CD14-positive monocyte (primary cell): ENCODE measurements around the gene VAT1L. TPM values are rescaled to one million over a fixed set of nuclear protein-coding genes. Genes with fewer than 3 reads are reported as not detected.
A peak's percentile ranks its signal among the peaks of the same experiment; 100 is the strongest.

Source experiments
- DNase-seq, 3 donors: peaks; one replicate each; pipeline ENCODE4 v3.0.0-alpha.2; 2011 to 2022
- H2AFZ ChIP-seq: 2 replicates; pipeline ENCODE4 v1.6.0; 2012; ENCODE audit warnings: mild to moderate bottlenecking, low read depth, low read length, inconsistent platforms; ENCODE audit not compliant: insufficient read depth, poor library complexity, severe bottlenecking
- H3K27ac ChIP-seq, 2 donors: 1 replicate in 1 of 2; 2 replicates in 1 of 2; pipeline ENCODE4 v1.5.1; 2012 to 2013; ENCODE audit warnings: low read length in 2 of 2, control low read depth in 1 of 2, inconsistent platforms in 1 of 2, low read depth in 1 of 2, mild to moderate bottlenecking in 1 of 2
- H3K27me3 ChIP-seq, 2 donors: one replicate each; pipeline versions ENCODE4 v1.6.0 to v1.6.1; 2011 to 2013; ENCODE audit warnings: low read length in 2 of 2; ENCODE audit not compliant: control insufficient read depth in 2 of 2, insufficient read depth in 2 of 2
- H3K36me3 ChIP-seq, 2 donors: replicated peaks in 1 of 2; 1 replicate in 1 of 2; 2 replicates in 1 of 2; pipeline versions ENCODE4 v1.5.1 to v1.6.1; 2012 to 2013; ENCODE audit warnings: low read length in 2 of 2, control low read depth in 1 of 2, inconsistent platforms in 1 of 2, mild to moderate bottlenecking in 1 of 2; ENCODE audit not compliant: insufficient read depth in 2 of 2, control insufficient read depth in 1 of 2
- H3K4me1 ChIP-seq, 2 donors: 1 replicate in 1 of 2; 2 replicates in 1 of 2; pipeline versions ENCODE4 v1.5.1 to v1.6.1; 2012 to 2013; ENCODE audit warnings: low read length in 2 of 2, control low read depth in 1 of 2, inconsistent platforms in 1 of 2, mild to moderate bottlenecking in 1 of 2, moderate library complexity in 1 of 2; ENCODE audit not compliant: insufficient read depth in 2 of 2, control insufficient read depth in 1 of 2
- H3K4me2 ChIP-seq: replicated peaks from 2 replicates; pipeline ENCODE3; 2012; ENCODE audit warnings: low read length, moderate library complexity, mild to moderate bottlenecking; ENCODE audit not compliant: poor library complexity, severe bottlenecking; ENCODE audit errors: extremely low read depth
- H3K4me3 ChIP-seq, 3 experiments: fragments of 200-600 bp in 1 of 3; sonication (generic) in 1 of 3; replicated peaks in 1 of 3; 1 replicate in 2 of 3; 2 replicates in 1 of 3; pipeline ENCODE4 v1.5.1; 2011 to 2013; ENCODE audit warnings: low read length in 3 of 3, mild to moderate bottlenecking in 3 of 3, control low read depth in 2 of 3, low read depth in 2 of 3, inconsistent platforms in 1 of 3, moderate library complexity in 1 of 3
- H3K79me2 ChIP-seq: 2 replicates; pipeline ENCODE4 v1.6.0; 2012; ENCODE audit warnings: mild to moderate bottlenecking, control low read depth, inconsistent platforms, low read length, moderate library complexity; ENCODE audit not compliant: insufficient read depth
- H3K9ac ChIP-seq: 2 replicates; pipeline ENCODE4 v1.6.0; 2017; ENCODE audit warnings: low read length, mild to moderate bottlenecking; ENCODE audit not compliant: insufficient read depth, poor library complexity, severe bottlenecking
- H3K9me3 ChIP-seq, 2 donors: replicated peaks in 1 of 2; 1 replicate in 1 of 2; 2 replicates in 1 of 2; pipeline versions ENCODE4 v1.5.1 to v1.6.1; 2012 to 2013; ENCODE audit warnings: low read length in 2 of 2, control low read depth in 1 of 2; ENCODE audit not compliant: control insufficient read depth in 1 of 2, insufficient read depth in 1 of 2
- H4K20me1 ChIP-seq: 2 replicates; pipeline ENCODE4 v1.6.0; 2012; ENCODE audit warnings: mild to moderate bottlenecking, low read length, control low read depth, moderate library complexity; ENCODE audit not compliant: insufficient read depth
- H3K27ac Mint-ChIP-seq, 7 donors: one replicate each; pipeline ENCODE4 v1.8.0; 2020; ENCODE audit warnings: mild to moderate bottlenecking in 7 of 7, mixed read lengths in 7 of 7, moderate library complexity in 6 of 7, inconsistent platforms in 2 of 7
- H3K27me3 Mint-ChIP-seq, 3 donors: one replicate each; pipeline ENCODE4 v1.8.0; 2021 to 2022; ENCODE audit warnings: low read depth in 3 of 3, mild to moderate bottlenecking in 3 of 3, mixed read lengths in 3 of 3, moderate library complexity in 3 of 3, inconsistent platforms in 1 of 3
- H3K36me3 Mint-ChIP-seq, 2 donors: one replicate each; pipeline ENCODE4 v1.8.0; 2020; ENCODE audit warnings: mixed read lengths in 2 of 2, inconsistent platforms in 1 of 2, mild to moderate bottlenecking in 1 of 2
- H3K4me1 Mint-ChIP-seq: one replicate; pipeline ENCODE4 v1.8.0; 2020; ENCODE audit warnings: mild to moderate bottlenecking, mixed read lengths
- H3K4me3 Mint-ChIP-seq, 2 donors: one replicate each; pipeline ENCODE4 v1.8.0; 2020; ENCODE audit warnings: mild to moderate bottlenecking in 2 of 2, mixed read lengths in 2 of 2, moderate library complexity in 1 of 2
- H3K9me3 Mint-ChIP-seq, 7 donors: one replicate each; pipeline ENCODE4 v1.8.0; 2020 to 2022; ENCODE audit warnings: mixed read lengths in 7 of 7, mild to moderate bottlenecking in 6 of 7, moderate library complexity in 6 of 7, inconsistent platforms in 2 of 7
- WGBS: methylation state at CpG from one replicate; pipeline ENCODE4 v1.1.5; 2013; ENCODE audit warnings: missing lambda C conversion rate; ENCODE audit not compliant: insufficient coverage; 5-methylcytosine and 5-hydroxymethylcytosine counted together
- intact Hi-C, 2 donors: fragments of 100-400 bp; cut with micrococcal nuclease; formaldehyde crosslinking; loops; one replicate each; pipeline versions ENCODE4 v1.15.0 to v1.15.1; 2023
- polyA plus RNA-seq, 3 donors: library from polyadenylated mRNA; depleted of rRNA in 1 of 3; unstranded in 2 of 3; stranded (reverse) in 1 of 3; fragments of 300-500 nt in 2 of 3; fragments of >200 nt in 1 of 3; fragmentation: Illumina TruSeq in 2 of 3; gene quantifications; 1 replicate in 2 of 3; 2 replicates in 1 of 3; pipeline ENCODE4 v1.2.3, GENCODE V29; 2012 to 2021
- TF ChIP-seq, protein P1 (sequence below): fragments of 200-600 bp; IDR thresholded peaks from one replicate; pipeline ENCODE4 v1.8.0; 2022; ENCODE audit warnings: antibody characterized with exemption, mild to moderate bottlenecking

The VAT1L gene
- polyA plus RNA-seq, 3 donors, result not detected

- H3K27me3 Mint-ChIP-seq, result peaks cover 0 to 6% (median 1%) of the 10 kb centered on the region in 3 donors
- intact Hi-C loops, result no loop called here
- no peak overlapping the region for H3K27ac ChIP-seq
- TF ChIP-seq, protein P1, sequence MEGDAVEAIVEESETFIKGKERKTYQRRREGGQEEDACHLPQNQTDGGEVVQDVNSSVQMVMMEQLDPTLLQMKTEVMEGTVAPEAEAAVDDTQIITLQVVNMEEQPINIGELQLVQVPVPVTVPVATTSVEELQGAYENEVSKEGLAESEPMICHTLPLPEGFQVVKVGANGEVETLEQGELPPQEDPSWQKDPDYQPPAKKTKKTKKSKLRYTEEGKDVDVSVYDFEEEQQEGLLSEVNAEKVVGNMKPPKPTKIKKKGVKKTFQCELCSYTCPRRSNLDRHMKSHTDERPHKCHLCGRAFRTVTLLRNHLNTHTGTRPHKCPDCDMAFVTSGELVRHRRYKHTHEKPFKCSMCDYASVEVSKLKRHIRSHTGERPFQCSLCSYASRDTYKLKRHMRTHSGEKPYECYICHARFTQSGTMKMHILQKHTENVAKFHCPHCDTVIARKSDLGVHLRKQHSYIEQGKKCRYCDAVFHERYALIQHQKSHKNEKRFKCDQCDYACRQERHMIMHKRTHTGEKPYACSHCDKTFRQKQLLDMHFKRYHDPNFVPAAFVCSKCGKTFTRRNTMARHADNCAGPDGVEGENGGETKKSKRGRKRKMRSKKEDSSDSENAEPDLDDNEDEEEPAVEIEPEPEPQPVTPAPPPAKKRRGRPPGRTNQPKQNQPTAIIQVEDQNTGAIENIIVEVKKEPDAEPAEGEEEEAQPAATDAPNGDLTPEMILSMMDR, result no peak
- no CpG with 5 or more reads among the region's 5 CpGs for WGBS
- H3K79me2 ChIP-seq, result no peaks in the 10 kb centered on the region
- H3K4me1 ChIP-seq, result peaks cover 0 to 2% of the 10 kb centered on the region in 2 donors
- H3K9ac ChIP-seq, result no peak overlapping the region
- no peaks in the 10 kb centered on the region for H3K36me3 Mint-ChIP-seq
- H4K20me1 ChIP-seq, result no peaks in the 10 kb centered on the region
- peaks cover 4% of the 10 kb centered on the region for H3K4me1 Mint-ChIP-seq
- H3K9me3 ChIP-seq, result peaks cover 0 to 3% of the 10 kb centered on the region in 2 donors
- no peak overlapping the region for H2AFZ ChIP-seq
- peaks cover 0 to 26% (median 18%) of the 10 kb centered on the region in 7 donors for H3K9me3 Mint-ChIP-seq
- H3K27ac Mint-ChIP-seq, result peak overlapping the region in 1 of 7 donors; percentile 50
- DNase-seq, result no peak
- H3K36me3 ChIP-seq, result no peaks in the 10 kb centered on the region
- no peaks in the 10 kb centered on the region for H3K27me3 ChIP-seq
- no peak overlapping the region for H3K4me2 ChIP-seq
- no peak overlapping the region for H3K4me3 Mint-ChIP-seq
- H3K4me3 ChIP-seq, result no peak overlapping the region
Measured at GRCh38 chr16:77943801-77944200, 155.4 kb downstream of the VAT1L start.

DNA sequence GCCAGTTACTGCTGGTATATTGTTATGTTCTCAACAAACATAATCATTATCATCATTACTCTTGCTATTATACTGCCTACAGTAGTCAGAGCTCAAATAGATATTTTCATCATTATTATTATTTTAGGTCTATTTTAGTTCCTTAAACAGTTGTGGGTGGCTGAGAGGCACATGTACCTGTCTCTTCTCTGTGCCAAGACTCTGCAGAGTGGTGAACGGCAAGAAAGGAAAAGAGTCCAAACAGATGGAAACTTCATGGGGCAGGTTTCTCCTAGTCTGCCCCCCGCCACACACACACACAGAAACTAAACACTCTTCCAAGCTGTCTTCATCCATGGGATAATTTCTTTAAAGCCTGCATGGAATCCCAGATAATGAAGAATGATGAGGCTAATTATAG is 156.3 kb downstream of the VAT1L start:
- no peak overlapping the region for H3K27ac ChIP-seq
- no peak overlapping the region for H3K4me3 Mint-ChIP-seq
- peaks cover 0 to 24% (median 17%) of the 10 kb centered on the region in 7 donors for H3K9me3 Mint-ChIP-seq
- H3K27ac Mint-ChIP-seq, result no peak overlapping the region
- no peaks in the 10 kb centered on the region for H3K36me3 Mint-ChIP-seq
- H2AFZ ChIP-seq, result no peak overlapping the region
- no peaks in the 10 kb centered on the region for H4K20me1 ChIP-seq
- H3K4me2 ChIP-seq, result no peak overlapping the region
- peaks cover 0 to 3% of the 10 kb centered on the region in 2 donors for H3K27me3 ChIP-seq
- no peak overlapping the region for H3K4me3 ChIP-seq
- H3K27me3 Mint-ChIP-seq, result peaks cover 0 to 5% (median 1%) of the 10 kb centered on the region in 3 donors
- TF ChIP-seq, protein P1, result no peak
- peaks cover 0 to 3% of the 10 kb centered on the region in 2 donors for H3K9me3 ChIP-seq
- H3K36me3 ChIP-seq, result no peaks in the 10 kb centered on the region
- H3K79me2 ChIP-seq, result no peaks in the 10 kb centered on the region
- H3K4me1 Mint-ChIP-seq, result peaks cover 4% of the 10 kb centered on the region
- no peak overlapping the region for H3K9ac ChIP-seq
- no CpG with 5 or more reads among the region's 2 CpGs for WGBS
- intact Hi-C loops, result no loop called here
- DNase-seq, result no peak
- H3K4me1 ChIP-seq, result peaks cover 0 to 2% of the 10 kb centered on the region in 2 donors
